Astrocyte of the spinal cord (primary cell): ENCODE data around the gene GIT2.
A peak's percentile ranks its signal among the peaks of the same experiment; 100 is the strongest.

Experiments used
- DNase-seq: peaks from one replicate; pipeline ENCODE4 v3.0.0; 2011; ENCODE audit warnings: low read depth, low spot score
- H3K4me3 ChIP-seq: 2 replicates; pipeline ENCODE4 v1.5.1; 2011; ENCODE audit warnings: low read depth, mild to moderate bottlenecking, low read length, moderate library complexity
- CTCF ChIP-seq: IDR thresholded peaks from 2 replicates; pipeline ENCODE4 v1.5.1; 2012; ENCODE audit warnings: low read depth, mild to moderate bottlenecking, low read length, inconsistent platforms
- in situ Hi-C: cut with HindIII; loops from 2 replicates; pipeline ENCODE4 v1.10.0; 2017; ENCODE audit warnings: low sequenced_read_pairs

The GIT2 gene

GRCh38 chr12:109912855-109913321 lies 83.3 kb downstream of the GIT2 start:
- DNase-seq = no peak
- no peak overlapping the region for H3K4me3 ChIP-seq
- in situ Hi-C loops = no loop called here

GRCh38 chr12:109910969-109911348 lies 85.2 kb downstream of the GIT2 start:
- peak; percentile 19 for DNase-seq
- TF ChIP-seq CTCF = peak; percentile 57
- in situ Hi-C loops = no loop called here
- H3K4me3 ChIP-seq = no peak overlapping the region

More at GRCh38 chr12:109912855-109913321, 83.3 kb downstream of the GIT2 start:
- TF ChIP-seq CTCF = no peak

- no peak overlapping the region for H3K4me3 ChIP-seq
- no peak for DNase-seq
- no peak for TF ChIP-seq CTCF
- in situ Hi-C loops = no loop called here
Measured at GRCh38 chr12:109910254-109910968, 85.8 kb downstream of the GIT2 start.

GRCh38 chr12:109905301-109905700 lies 90.9 kb downstream of the GIT2 start:
- no peak for DNase-seq
- no peak for TF ChIP-seq CTCF
- H3K4me3 ChIP-seq = no peak overlapping the region
- in situ Hi-C loops = no loop called here

GRCh38 chr12:109902891-109903418 lies 93.2 kb downstream of the GIT2 start:
- DNase-seq = no peak
- no peak overlapping the region for H3K4me3 ChIP-seq
- no peak for TF ChIP-seq CTCF
- in situ Hi-C loops = no loop called here

GRCh38 chr12:109900752-109901580 lies 95.2 kb downstream of the GIT2 start:
- peak overlapping the region; percentile 73 for H3K4me3 ChIP-seq
- TF ChIP-seq CTCF = no peak
- in situ Hi-C loops = no loop called here
- DNase-seq = peak; percentile 13
